Measurements from ENCODE around the gene C16orf96. TPM values are rescaled to one million over a fixed set of nuclear protein-coding genes. Genes with fewer than 3 reads are reported as not detected.

Gene C16orf96
- total and polyA plus RNA-seq, 7 donors = 0.04 to 0.32 (median 0.06) TPM; not detected in 3

GRCh38 chr16:4548124-4548523 is 8.0 kb upstream of the C16orf96 start:
- 82 to 84% (median 83%) methylated on average over 13 of the region's 13 CpGs for WGBS, 3 donors
- H3K27ac ChIP-seq = no peak overlapping the region
- no peaks in the 10 kb centered on the region for H3K27me3 ChIP-seq (ENCODE audit: insufficient read depth in 3 of 3, low read length in 2 of 3)
- peak in 1 of 2 donors; percentile 20 for DNase-seq
- no peaks in the 10 kb centered on the region for H3K4me1 ChIP-seq
- no peak for ATAC-seq
- no peaks in the 10 kb centered on the region for H3K9me3 ChIP-seq
- TF ChIP-seq CTCF (IDR thresholded peaks at IDR 0.05) = no peak
- no peak overlapping the region for H3K4me3 ChIP-seq
- intact Hi-C loops (cut with DNase I) = loop anchor here (2.0 kb wide), 2 partner anchors 33 to 41 kb away; no protein-coding TSS in a partner anchor
- H3K36me3 ChIP-seq (ENCODE audit: insufficient read depth in 1 of 2, low read depth in 1 of 2) = no peaks in the 10 kb centered on the region

- 36 to 47% (median 38%) methylated on average over 4 of the region's 4 CpGs for WGBS, 3 donors
- TF ChIP-seq CTCF (IDR thresholded peaks at IDR 0.05) = no peak
Observed at GRCh38 chr16:4550591-4550990, 5.5 kb upstream of the C16orf96 start.

GRCh38 chr16:4552541-4552940 is 3.6 kb upstream of the C16orf96 start:
- DNase-seq (no peak), ATAC-seq (no peak)
- WGBS, 3 donors = 26 to 51% (median 33%) methylated on average over 3 of the region's 3 CpGs
- intact Hi-C loops (cut with DNase I) = no loop called here
- no peak for TF ChIP-seq CTCF (IDR thresholded peaks at IDR 0.05)
- Histone ChIP-seq H3K4me3 (no peak overlapping the region), H3K36me3 (ENCODE audit: insufficient read depth in 1 of 2, low read depth in 1 of 2) (no peaks in the 10 kb centered on the region), H3K27ac (no peak overlapping the region), H3K4me1 (no peaks in the 10 kb centered on the region), H3K9me3 (no peaks in the 10 kb centered on the region), H3K27me3 (ENCODE audit: insufficient read depth in 3 of 3, low read length in 2 of 3) (no peaks in the 10 kb centered on the region)

More at GRCh38 chr16:4550591-4550990, 5.5 kb upstream of the C16orf96 start:
- no peaks in the 10 kb centered on the region for H3K9me3 ChIP-seq
- H3K4me3 ChIP-seq = no peak overlapping the region
- DNase-seq = no peak
- no peaks in the 10 kb centered on the region for H3K36me3 ChIP-seq (ENCODE audit: insufficient read depth in 1 of 2, low read depth in 1 of 2)
- no peak for ATAC-seq
- H3K27me3 ChIP-seq (ENCODE audit: insufficient read depth in 3 of 3, low read length in 2 of 3) = no peaks in the 10 kb centered on the region
- intact Hi-C loops (cut with DNase I) = no loop called here
- no peaks in the 10 kb centered on the region for H3K4me1 ChIP-seq
- no peak overlapping the region for H3K27ac ChIP-seq

GRCh38 chr16:4556580-4556979 is 440 bp downstream of the C16orf96 start:
- no peak for TF ChIP-seq CTCF (IDR thresholded peaks at IDR 0.05)
- H3K27me3 ChIP-seq (ENCODE audit: insufficient read depth in 3 of 3, low read length in 2 of 3) = no peaks in the 10 kb centered on the region
- H3K4me3 ChIP-seq = no peak overlapping the region
- 51 to 75% (median 59%) methylated on average over 14 of the region's 14 CpGs for WGBS, 3 donors
- no peaks in the 10 kb centered on the region for H3K36me3 ChIP-seq (ENCODE audit: insufficient read depth in 1 of 2, low read depth in 1 of 2)
- no peak overlapping the region for H3K27ac ChIP-seq
- DNase-seq (no peak), ATAC-seq (no peak)
- intact Hi-C loops (cut with DNase I) = no loop called here
- no peaks in the 10 kb centered on the region for H3K9me3 ChIP-seq
- H3K4me1 ChIP-seq = no peaks in the 10 kb centered on the region

GRCh38 chr16:4557973-4558372 is 1.8 kb downstream of the C16orf96 start:
- no peaks in the 10 kb centered on the region for H3K27me3 ChIP-seq (ENCODE audit: insufficient read depth in 3 of 3, low read length in 2 of 3)
- TF ChIP-seq CTCF (IDR thresholded peaks at IDR 0.05) = no peak
- 64 to 72% (median 68%) methylated on average over 10 of the region's 10 CpGs for WGBS, 3 donors
- DNase-seq (no peak), ATAC-seq (no peak)
- H3K36me3 ChIP-seq (ENCODE audit: insufficient read depth in 1 of 2, low read depth in 1 of 2) = no peaks in the 10 kb centered on the region
- no peaks in the 10 kb centered on the region for H3K4me1 ChIP-seq
- intact Hi-C loops (cut with DNase I) = no loop called here
- no peak overlapping the region for H3K4me3 ChIP-seq
- H3K27ac ChIP-seq = no peak overlapping the region
- H3K9me3 ChIP-seq = no peaks in the 10 kb centered on the region

Data from psoas muscle (tissue), 8 donors.